Measurements from ENCODE around the gene MPDZ. TPM values are rescaled to one million over a fixed set of nuclear protein-coding genes. Genes with fewer than 3 reads are reported as not detected.

Gene MPDZ
- total and polyA plus RNA-seq, 2 experiments from 2014 or later, result 33.0 to 43.1 TPM

DNA sequence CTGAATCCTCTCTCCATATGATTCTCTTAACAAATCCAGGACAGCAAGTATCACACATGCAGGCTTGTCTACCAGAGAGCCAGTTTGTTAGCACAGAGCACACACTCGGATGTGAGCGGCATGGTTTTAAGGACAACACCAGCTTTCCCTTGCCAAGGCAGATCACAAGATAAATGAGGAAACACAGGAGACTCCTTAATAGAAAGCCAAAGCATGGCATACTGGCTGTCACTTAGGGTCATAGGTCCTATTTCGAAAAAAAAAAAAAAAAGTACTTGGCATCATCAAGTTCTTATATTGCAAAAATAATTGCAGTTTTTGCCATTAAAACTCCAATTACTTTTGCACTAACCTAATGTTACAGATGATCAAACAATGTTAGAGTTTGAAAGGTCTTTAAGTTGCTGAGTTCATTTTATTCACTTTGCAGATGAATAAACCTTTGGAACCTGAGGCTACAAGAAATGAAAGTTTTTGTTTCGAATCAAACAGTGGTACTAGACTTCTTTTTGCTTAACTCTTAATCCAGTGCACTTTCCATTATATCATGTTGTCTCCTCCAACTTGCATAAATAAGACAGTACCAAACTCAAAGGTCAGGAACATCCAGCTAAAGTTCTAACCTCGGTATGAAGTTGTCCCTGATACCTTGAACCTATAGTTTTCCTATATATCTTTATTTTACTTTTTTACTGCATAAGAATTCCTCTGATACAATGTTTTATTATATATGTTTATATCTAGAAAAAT is 138.5 kb downstream of the MPDZ start:
- H3K27me3 ChIP-seq (ENCODE audit: insufficient read depth), result no peaks in the 10 kb centered on the region
- TF ChIP-seq, protein P1, sequence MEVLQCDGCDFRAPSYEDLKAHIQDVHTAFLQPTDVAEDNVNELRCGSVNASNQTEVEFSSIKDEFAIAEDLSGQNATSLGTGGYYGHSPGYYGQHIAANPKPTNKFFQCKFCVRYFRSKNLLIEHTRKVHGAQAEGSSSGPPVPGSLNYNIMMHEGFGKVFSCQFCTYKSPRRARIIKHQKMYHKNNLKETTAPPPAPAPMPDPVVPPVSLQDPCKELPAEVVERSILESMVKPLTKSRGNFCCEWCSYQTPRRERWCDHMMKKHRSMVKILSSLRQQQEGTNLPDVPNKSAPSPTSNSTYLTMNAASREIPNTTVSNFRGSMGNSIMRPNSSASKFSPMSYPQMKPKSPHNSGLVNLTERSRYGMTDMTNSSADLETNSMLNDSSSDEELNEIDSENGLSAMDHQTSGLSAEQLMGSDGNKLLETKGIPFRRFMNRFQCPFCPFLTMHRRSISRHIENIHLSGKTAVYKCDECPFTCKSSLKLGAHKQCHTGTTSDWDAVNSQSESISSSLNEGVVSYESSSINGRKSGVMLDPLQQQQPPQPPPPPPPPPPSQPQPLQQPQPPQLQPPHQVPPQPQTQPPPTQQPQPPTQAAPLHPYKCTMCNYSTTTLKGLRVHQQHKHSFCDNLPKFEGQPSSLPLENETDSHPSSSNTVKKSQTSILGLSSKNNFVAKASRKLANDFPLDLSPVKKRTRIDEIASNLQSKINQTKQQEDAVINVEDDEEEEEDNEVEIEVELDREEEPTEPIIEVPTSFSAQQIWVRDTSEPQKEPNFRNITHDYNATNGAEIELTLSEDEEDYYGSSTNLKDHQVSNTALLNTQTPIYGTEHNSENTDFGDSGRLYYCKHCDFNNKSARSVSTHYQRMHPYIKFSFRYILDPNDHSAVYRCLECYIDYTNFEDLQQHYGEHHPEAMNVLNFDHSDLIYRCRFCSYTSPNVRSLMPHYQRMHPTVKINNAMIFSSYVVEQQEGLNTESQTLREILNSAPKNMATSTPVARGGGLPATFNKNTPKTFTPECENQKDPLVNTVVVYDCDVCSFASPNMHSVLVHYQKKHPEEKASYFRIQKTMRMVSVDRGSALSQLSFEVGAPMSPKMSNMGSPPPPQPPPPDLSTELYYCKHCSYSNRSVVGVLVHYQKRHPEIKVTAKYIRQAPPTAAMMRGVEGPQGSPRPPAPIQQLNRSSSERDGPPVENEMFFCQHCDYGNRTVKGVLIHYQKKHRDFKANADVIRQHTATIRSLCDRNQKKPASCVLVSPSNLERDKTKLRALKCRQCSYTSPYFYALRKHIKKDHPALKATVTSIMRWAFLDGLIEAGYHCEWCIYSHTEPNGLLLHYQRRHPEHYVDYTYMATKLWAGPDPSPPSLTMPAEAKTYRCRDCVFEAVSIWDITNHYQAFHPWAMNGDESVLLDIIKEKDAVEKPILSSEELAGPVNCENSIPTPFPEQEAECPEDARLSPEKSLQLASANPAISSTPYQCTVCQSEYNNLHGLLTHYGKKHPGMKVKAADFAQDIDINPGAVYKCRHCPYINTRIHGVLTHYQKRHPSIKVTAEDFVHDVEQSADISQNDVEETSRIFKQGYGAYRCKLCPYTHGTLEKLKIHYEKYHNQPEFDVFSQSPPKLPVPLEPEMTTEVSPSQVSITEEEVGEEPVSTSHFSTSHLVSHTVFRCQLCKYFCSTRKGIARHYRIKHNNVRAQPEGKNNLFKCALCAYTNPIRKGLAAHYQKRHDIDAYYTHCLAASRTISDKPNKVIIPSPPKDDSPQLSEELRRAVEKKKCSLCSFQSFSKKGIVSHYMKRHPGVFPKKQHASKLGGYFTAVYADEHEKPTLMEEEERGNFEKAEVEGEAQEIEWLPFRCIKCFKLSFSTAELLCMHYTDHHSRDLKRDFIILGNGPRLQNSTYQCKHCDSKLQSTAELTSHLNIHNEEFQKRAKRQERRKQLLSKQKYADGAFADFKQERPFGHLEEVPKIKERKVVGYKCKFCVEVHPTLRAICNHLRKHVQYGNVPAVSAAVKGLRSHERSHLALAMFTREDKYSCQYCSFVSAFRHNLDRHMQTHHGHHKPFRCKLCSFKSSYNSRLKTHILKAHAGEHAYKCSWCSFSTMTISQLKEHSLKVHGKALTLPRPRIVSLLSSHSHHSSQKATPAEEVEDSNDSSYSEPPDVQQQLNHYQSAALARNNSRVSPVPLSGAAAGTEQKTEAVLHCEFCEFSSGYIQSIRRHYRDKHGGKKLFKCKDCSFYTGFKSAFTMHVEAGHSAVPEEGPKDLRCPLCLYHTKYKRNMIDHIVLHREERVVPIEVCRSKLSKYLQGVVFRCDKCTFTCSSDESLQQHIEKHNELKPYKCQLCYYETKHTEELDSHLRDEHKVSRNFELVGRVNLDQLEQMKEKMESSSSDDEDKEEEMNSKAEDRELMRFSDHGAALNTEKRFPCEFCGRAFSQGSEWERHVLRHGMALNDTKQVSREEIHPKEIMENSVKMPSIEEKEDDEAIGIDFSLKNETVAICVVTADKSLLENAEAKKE (CRISPR knock-in tag; IDR thresholded peaks at IDR 0.05), result no peak
- TF ChIP-seq STAT1 (IDR thresholded peaks at IDR 0.05; ENCODE audit: unreplicated experiment) (no peak), JUNB (IDR thresholded peaks at IDR 0.05; ENCODE audit: unreplicated experiment) (no peak), NANOG (IDR thresholded peaks at IDR 0.05; ENCODE audit: borderline replicate concordance) (no peak), ZNF114 (CRISPR knock-in tag; IDR thresholded peaks at IDR 0.05) (no peak), ZNF331 (CRISPR knock-in tag; IDR thresholded peaks at IDR 0.05; ENCODE audit: low read depth) (no peak), POLR2AphosphoS5 (IDR thresholded peaks at IDR 0.05; ENCODE audit: low read depth) (no peak)
- TF ChIP-seq, protein P2, sequence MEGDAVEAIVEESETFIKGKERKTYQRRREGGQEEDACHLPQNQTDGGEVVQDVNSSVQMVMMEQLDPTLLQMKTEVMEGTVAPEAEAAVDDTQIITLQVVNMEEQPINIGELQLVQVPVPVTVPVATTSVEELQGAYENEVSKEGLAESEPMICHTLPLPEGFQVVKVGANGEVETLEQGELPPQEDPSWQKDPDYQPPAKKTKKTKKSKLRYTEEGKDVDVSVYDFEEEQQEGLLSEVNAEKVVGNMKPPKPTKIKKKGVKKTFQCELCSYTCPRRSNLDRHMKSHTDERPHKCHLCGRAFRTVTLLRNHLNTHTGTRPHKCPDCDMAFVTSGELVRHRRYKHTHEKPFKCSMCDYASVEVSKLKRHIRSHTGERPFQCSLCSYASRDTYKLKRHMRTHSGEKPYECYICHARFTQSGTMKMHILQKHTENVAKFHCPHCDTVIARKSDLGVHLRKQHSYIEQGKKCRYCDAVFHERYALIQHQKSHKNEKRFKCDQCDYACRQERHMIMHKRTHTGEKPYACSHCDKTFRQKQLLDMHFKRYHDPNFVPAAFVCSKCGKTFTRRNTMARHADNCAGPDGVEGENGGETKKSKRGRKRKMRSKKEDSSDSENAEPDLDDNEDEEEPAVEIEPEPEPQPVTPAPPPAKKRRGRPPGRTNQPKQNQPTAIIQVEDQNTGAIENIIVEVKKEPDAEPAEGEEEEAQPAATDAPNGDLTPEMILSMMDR (conservative IDR thresholded peaks at IDR 0.05; ENCODE audit: low read depth in 2 of 2), result no peak
- no peak overlapping the region for H2AFZ ChIP-seq
- H3K27ac Mint-ChIP-seq, result 0 out of 2 replicates have a peak overlapping the region, but pooled peaks have one; percentile 24
- H3K4me3 ChIP-seq, result no peak overlapping the region
- no peak for ATAC-seq
- H3K4me1 Mint-ChIP-seq, result peaks cover 26% of the 10 kb centered on the region
- no peak overlapping the region for H3K4me3 Mint-ChIP-seq
- no peaks in the 10 kb centered on the region for H4K20me1 ChIP-seq (replicated peaks; ENCODE audit: insufficient read depth)
- no peak for DNase-seq (ENCODE audit: low spot score)
- no peaks in the 10 kb centered on the region for H3K9me2 ChIP-seq (ENCODE audit: insufficient read depth)
- no peak overlapping the region for H3K27ac ChIP-seq (ENCODE audit: low read depth)
- no peaks in the 10 kb centered on the region for H3K79me2 ChIP-seq (replicated peaks; ENCODE audit: insufficient read depth)
- H3K36me3 ChIP-seq (ENCODE audit: insufficient read depth), result no peaks in the 10 kb centered on the region; the same call in 1 of the 2 replicates
- no peaks in the 10 kb centered on the region for H3K27me3 Mint-ChIP-seq (ENCODE audit: insufficient read depth, low read depth, poor library complexity)
- H3F3A ChIP-seq (replicated peaks; ENCODE audit: low read depth), result no peaks in the 10 kb centered on the region
- peaks cover 11% of the 10 kb centered on the region for H3K4me1 ChIP-seq (ENCODE audit: insufficient read depth)
- peaks cover 6% of the 10 kb centered on the region; the same call in 1 of the 3 replicates for H3K36me3 Mint-ChIP-seq (ENCODE audit: low read depth)
- no peaks in the 10 kb centered on the region for H3K9me3 Mint-ChIP-seq
- no peak overlapping the region for H3K4me2 ChIP-seq

Measured in GM23338 (cell line).